ENCODE data around the gene DNAAF2. TPM values are rescaled to one million over a fixed set of nuclear protein-coding genes. Genes with fewer than 3 reads are reported as not detected.
"Not testable (repeated sequence)": the region's sequence is repeated elsewhere in the genome, so short reads cannot be mapped to it uniquely, and the experiment has no call there.

Gene DNAAF2
- total RNA-seq, 1 experiment from 2014 or later: 11.7 TPM

GRCh38 chr14:49584981-49585640, 49.9 kb downstream of the DNAAF2 start:
- not testable (repeated sequence) for DNase-seq (ENCODE audit: low read depth)

- DNase-seq (ENCODE audit: low read depth): no peak
These were observed 51.0 kb downstream of the DNAAF2 start for GRCh38 chr14:49584058-49584457.

GRCh38 chr14:49583629-49584028, 51.4 kb downstream of the DNAAF2 start:
- DNase-seq (ENCODE audit: low read depth): no peak

GRCh38 chr14:49582113-49582977, 52.7 kb downstream of the DNAAF2 start:
- DNase-seq (ENCODE audit: low read depth): no peak

GRCh38 chr14:49581209-49582112, 53.6 kb downstream of the DNAAF2 start:
- no peak for DNase-seq (ENCODE audit: low read depth)

GRCh38 chr14:49579841-49580240, 55.2 kb downstream of the DNAAF2 start:
- no peak for DNase-seq (ENCODE audit: low read depth)

GRCh38 chr14:49578141-49578540, 56.9 kb downstream of the DNAAF2 start:
- no peak for DNase-seq (ENCODE audit: low read depth)

Other genes starting within 250 kb of the DNAAF2 start
- gene RPS29, start 48.9 kb downstream of the DNAAF2 start, total RNA-seq (2014; rRNA removed; shearing (Covaris generic)): 6,949 and 8,220 TPM in 2 replicates
- 40.1 and 47.7 TPM in 2 replicates for gene LRR1, start 36.3 kb downstream of the DNAAF2 start, total RNA-seq (2014; rRNA removed; shearing (Covaris generic))
- 287 and 313 TPM in 2 replicates for gene RPL36AL, start 14.6 kb downstream of the DNAAF2 start, total RNA-seq (2014; rRNA removed; shearing (Covaris generic))
- 62.2 and 73.3 TPM in 2 replicates for gene MGAT2, start 14.4 kb downstream of the DNAAF2 start, total RNA-seq (2014; rRNA removed; shearing (Covaris generic))
- 55.1 and 56.2 TPM in 2 replicates for gene POLE2, start 53.0 kb upstream of the DNAAF2 start, total RNA-seq (2014; rRNA removed; shearing (Covaris generic))
- 1.5 and 1.6 TPM in 2 replicates for gene KLHDC1, start 57.9 kb upstream of the DNAAF2 start, total RNA-seq (2014; rRNA removed; shearing (Covaris generic))
- 56.1 and 58.5 TPM in 2 replicates for gene KLHDC2, start 132.9 kb upstream of the DNAAF2 start, total RNA-seq (2014; rRNA removed; shearing (Covaris generic))
- 31.4 and 49.5 TPM in 2 replicates for gene NEMF, start 217.5 kb upstream of the DNAAF2 start, total RNA-seq (2014; rRNA removed; shearing (Covaris generic))